HG03354 (cell line): ENCODE measurements around the gene FAM168B.

Experiments
- ATAC-seq: cut with Tn5 transposase; IDR thresholded peaks from one replicate; pipeline ENCODE4 v1.9.1; 2021; ENCODE audit warnings: mild to moderate bottlenecking; ENCODE audit not compliant: unreplicated experiment, poor library complexity, severe bottlenecking

Gene FAM168B

DNA sequence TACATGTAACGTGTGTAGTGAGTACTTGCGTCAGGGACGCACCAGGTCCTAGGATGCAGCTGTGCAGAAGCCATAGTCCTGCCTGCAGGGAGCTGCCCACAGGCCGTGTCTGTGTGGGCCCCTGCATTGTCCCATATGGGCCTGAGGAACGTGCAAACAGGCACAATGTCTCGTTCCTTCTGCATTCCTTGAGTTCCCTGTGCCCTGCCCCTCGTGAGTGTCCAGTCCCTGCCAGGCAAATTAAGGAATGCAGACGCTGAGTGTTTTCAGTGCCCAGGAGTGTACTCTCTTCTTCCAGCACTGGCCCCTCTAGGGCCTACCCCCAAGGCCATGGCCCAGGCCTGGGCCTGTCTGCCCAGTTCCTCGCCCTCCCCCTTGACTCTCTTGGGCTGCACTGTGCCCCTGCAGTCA, 61.8 kb downstream of the FAM168B start:
- ATAC-seq: no peak

DNA sequence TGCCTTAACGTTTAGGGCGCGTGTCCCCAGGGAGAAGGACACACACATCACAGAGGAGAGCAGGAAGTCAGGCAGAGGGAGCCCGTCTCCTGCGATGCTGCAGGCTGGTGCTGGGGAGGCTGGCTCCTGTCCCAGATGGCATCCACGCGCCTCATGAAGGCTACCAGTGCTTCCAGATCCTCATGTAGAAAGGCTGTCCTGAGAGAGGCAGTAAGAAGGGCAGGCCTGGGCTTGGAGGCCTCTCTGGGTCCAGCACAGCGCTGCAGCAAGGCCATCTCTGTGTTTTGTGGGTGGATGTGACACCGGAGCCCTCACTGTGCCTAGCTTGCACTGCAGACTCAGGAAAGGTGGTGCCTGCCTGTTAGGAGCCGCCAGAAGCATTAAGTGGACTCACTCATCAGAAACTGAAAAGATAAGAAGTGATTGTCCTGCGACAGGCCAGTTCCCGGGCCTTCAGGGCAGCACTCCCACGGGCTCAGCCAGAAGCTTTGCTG, 62.7 kb downstream of the FAM168B start:
- no peak for ATAC-seq

- ATAC-seq: no peak
Measured at GRCh38 chr2:131029812-131030211, 63.4 kb downstream of the FAM168B start.

- ATAC-seq: no peak
Measured at GRCh38 chr2:131027566-131028528, 65.4 kb downstream of the FAM168B start.

DNA sequence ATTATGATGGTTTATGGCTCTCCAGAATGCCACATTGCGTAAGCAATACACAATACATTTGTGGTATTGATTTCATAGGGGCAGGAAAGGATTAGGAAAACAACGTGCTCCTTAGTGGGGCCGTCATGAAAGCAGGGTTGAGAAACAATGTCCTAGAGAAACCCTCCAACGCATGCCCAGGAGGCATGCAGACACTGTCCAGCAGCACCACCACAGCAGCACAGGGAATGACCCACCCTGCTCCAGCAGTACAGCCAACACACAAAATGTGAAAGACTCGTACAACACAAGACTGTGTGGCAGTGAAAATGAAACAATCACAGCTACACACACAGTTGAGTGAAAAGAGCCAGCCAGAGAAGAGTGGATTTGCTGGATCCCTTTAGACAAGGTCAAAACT, 66.3 kb downstream of the FAM168B start:
- no peak for ATAC-seq

DNA sequence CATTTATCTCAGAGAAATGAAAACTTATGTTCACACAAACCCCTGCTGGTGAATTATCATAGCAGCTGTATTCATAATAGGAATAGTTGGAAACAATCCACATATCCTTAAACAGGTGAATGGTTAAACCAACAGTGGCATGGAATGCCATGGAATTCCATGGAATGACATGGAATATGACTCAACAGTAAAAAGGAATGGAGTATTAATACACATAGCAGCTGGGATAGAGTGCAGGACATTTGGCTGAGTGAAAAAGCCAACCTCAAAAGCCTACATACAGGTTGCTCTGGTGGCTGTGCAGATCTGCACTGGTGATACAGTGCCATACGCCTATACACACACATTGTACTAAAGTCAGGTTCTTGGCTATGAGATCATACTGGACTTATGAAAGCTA, 69.5 kb downstream of the FAM168B start:
- no peak for ATAC-seq

- no peak for ATAC-seq
Measured at GRCh38 chr2:131022731-131023130, 70.5 kb downstream of the FAM168B start.

GRCh38 chr2:131016826-131017741, 76.2 kb downstream of the FAM168B start:
- no peak for ATAC-seq

DNA sequence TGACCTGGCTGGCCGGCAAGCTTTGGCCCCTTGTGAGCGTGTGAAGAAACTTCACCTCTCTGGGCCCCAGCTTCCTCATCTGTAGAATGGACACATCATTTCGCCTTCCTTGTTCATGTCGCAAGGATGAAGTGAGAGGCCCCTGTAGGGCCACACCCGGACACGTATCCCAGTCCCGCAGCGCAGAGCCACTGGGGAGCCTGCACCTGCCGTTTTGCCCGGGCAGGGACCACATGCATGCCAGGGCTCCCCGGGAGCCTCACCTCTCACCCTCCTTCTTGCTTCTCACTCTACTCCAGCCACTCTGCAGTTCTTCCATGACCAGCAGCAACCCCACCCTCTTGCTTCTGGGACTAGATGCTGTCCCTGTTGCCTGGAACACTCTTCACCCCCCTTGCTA, 77.5 kb downstream of the FAM168B start:
- no peak for ATAC-seq

DNA sequence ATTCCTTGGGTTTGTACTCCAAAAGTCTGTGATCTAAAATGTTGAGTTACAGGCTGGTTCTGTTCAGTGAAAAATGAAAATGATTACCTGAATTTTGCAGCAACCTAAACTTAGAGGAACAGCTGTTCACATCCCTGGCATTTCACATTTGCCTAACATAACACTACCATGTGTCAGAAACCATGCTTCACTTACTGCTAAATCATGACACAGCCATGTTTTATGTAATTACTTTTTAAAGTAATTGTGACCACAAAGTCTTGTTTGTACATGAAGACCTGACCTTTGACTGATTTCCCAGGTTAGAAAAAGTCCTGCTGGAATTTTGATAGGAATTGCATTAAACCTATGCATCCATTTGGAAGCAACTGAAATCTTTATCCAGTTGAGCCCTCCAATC, 79.1 kb downstream of the FAM168B start:
- no peak for ATAC-seq

DNA sequence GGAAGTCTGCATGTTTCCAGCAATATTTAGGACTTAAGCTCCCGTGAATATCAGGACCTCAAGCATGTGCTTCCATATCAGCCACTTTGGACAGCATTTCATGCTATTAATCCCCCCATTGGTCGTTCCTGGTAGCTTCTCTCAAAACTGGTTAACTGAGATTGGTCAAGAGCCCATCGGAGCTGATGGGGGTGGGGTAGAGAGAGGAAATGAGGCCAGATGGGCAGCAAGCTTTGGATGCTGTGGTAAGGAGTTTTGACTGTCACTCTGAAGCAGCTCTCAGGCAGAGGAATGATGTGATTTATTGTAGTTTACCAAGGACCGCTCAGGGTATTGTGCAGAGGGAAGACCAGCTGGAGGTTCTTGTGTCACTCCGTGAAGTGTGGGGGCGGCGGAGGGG, 81.8 kb downstream of the FAM168B start:
- ATAC-seq: no peak

GRCh38 chr2:131010566-131010965, 82.7 kb downstream of the FAM168B start:
- no peak for ATAC-seq

- ATAC-seq: no peak
Measured at GRCh38 chr2:131009713-131010475, 83.4 kb downstream of the FAM168B start.

- no peak for ATAC-seq
Measured at GRCh38 chr2:131008967-131009366, 84.3 kb downstream of the FAM168B start.

DNA sequence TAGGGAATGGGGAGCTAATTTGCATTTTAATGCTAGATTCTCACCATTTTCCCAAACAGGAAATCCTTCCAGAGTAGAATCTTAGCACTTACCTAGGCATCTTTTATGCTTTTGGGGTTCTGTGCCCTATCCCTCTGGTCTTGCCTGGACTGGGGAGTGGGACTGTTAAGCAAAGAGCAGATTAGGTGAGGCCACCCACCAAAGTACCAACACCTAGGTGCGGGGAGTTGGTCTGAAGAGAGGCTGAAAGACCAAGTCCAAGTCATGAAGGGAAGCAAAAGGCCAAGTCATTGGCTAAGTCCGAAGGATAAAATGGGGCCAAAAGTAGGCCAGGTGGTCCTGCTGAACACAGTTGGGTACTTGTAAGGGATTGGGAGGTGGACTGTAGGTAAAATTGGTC, 86.7 kb downstream of the FAM168B start:
- ATAC-seq: no peak

DNA sequence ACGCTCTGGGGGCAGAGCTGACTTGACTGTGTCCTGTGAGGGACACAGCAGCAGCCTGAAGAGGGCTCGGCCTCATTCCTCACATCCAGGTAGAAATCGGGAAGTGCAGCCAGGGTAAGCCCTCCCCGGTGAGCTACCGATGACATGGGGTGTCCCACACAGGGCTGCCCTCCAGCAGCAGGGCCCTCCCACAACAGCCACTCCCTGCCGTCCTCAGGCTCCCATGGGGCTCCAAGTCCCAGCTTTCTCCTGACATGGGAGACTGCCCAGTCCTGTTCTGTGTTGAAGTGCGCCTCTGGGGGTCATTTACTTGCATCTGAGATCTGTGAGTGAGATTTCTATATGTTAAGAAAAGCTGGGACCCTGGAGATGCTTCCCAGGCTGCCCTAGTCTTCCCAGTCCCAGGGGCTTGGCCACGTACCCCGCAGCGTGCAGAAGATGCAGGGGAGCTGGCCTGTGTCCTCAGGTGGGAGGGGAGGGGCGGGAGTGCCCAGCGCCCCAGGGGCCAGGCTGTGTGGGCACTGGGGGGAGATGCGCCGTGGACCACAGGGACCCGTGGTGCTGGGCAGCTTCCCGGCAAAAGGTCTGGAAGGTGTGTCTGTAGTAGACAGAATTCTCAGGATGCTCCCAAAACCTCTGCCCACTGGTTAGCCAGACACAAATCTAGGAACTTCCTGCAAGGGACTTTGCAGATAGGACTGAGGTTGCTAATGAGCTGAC, 87.9 kb downstream of the FAM168B start:
- no peak for ATAC-seq

GRCh38 chr2:131004446-131005209, 88.6 kb downstream of the FAM168B start:
- ATAC-seq: no peak

GRCh38 chr2:130998561-130998960, 94.7 kb downstream of the FAM168B start:
- ATAC-seq: no peak
